ENCODE data around the gene KRT4. TPM values are rescaled to one million over a fixed set of nuclear protein-coding genes. Genes with fewer than 3 reads are reported as not detected.

Gene KRT4
- total RNA-seq, 3 donors from 2014 or later (not counting 1 experiment from before 2014, with no cell fraction given), result not detected

DNA sequence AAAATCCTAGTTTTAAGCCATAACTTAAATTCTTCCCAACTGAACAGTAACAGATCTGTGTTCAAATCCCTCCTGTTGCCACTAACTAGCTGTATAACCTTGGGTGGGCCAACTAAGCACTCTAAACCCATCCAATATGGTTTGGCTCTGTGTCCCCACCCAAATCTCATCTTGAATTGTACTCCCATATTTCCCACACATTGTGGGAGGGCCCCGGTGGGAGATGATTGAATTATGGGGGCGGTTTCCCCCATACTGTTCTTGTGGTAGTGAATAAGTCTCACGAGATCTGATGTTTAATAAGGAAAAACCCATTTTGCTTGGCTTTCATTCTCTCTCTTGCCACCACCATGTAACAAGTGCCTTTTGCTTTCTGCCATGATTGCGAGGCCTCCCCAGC lies 1.2 kb upstream of the KRT4 start:
- peaks cover 4 to 14% of the 10 kb centered on the region in 2 donors for H3K4me1 Mint-ChIP-seq
- no peak overlapping the region for H3K4me3 Mint-ChIP-seq
- no peaks in the 10 kb centered on the region for H3K27me3 ChIP-seq (ENCODE audit: control insufficient read depth, insufficient read depth, low read length)
- no peaks in the 10 kb centered on the region for H3K9me3 ChIP-seq (ENCODE audit: control insufficient read depth, insufficient read depth, low read length)
- H3K27ac ChIP-seq (ENCODE audit: low read length), result no peak overlapping the region
- no peak for ATAC-seq
- no peaks in the 10 kb centered on the region for H3K9me3 Mint-ChIP-seq
- DNase-seq, result no peak
- no peaks in the 10 kb centered on the region for H3K4me1 ChIP-seq (ENCODE audit: control insufficient read depth, insufficient read depth, low read length)
- TF ChIP-seq, protein P1, sequence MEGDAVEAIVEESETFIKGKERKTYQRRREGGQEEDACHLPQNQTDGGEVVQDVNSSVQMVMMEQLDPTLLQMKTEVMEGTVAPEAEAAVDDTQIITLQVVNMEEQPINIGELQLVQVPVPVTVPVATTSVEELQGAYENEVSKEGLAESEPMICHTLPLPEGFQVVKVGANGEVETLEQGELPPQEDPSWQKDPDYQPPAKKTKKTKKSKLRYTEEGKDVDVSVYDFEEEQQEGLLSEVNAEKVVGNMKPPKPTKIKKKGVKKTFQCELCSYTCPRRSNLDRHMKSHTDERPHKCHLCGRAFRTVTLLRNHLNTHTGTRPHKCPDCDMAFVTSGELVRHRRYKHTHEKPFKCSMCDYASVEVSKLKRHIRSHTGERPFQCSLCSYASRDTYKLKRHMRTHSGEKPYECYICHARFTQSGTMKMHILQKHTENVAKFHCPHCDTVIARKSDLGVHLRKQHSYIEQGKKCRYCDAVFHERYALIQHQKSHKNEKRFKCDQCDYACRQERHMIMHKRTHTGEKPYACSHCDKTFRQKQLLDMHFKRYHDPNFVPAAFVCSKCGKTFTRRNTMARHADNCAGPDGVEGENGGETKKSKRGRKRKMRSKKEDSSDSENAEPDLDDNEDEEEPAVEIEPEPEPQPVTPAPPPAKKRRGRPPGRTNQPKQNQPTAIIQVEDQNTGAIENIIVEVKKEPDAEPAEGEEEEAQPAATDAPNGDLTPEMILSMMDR (IDR thresholded peaks at IDR 0.05), result no peak
- intact Hi-C loops (cut with micrococcal nuclease), result no loop called here
- no peak overlapping the region for H3K4me3 ChIP-seq (ENCODE audit: low read length)
- peaks cover 11 to 20% of the 10 kb centered on the region in 2 donors for H3K27me3 Mint-ChIP-seq (ENCODE audit: low read depth in 2 of 2)
- 90% methylated on average over 2 of the region's 4 CpGs for WGBS (ENCODE audit: insufficient coverage)
- H3K27ac Mint-ChIP-seq, result no peak overlapping the region
- H3K36me3 ChIP-seq (ENCODE audit: control insufficient read depth, insufficient read depth, low read length), result no peaks in the 10 kb centered on the region
- no peaks in the 10 kb centered on the region for H3K36me3 Mint-ChIP-seq

DNA sequence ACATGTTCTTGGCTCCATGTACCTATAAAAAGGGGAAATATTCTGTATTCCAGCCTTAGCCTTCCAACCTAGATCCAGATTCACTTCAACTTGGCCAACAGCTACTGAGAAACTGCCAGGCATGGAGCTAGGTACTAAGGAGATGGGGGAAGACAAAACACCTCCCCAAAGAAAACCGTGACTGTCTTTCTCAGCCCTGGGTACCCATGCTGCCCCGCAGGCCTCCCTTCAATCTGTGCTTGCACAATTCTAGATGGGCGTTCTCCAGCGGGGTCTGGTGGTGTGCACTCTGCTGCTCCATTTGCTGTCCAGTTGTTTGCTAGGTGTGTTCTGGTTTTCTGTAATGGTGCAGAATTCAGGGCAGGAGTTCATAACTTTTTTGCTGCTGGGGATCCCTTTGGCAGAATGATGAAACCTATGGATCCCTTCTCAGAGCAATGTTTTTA lies 817 bp upstream of the KRT4 start:
- TF ChIP-seq, protein P1 (IDR thresholded peaks at IDR 0.05), result no peak
- no peak overlapping the region for H3K4me3 ChIP-seq (ENCODE audit: low read length)
- H3K27ac ChIP-seq (ENCODE audit: low read length), result no peak overlapping the region
- Mint-ChIP-seq H3K27ac (no peak overlapping the region), H3K4me1 (peaks cover 4 to 13% of the 10 kb centered on the region in 2 donors), H3K4me3 (no peak overlapping the region), H3K27me3 (ENCODE audit: low read depth in 2 of 2) (peaks cover 11 to 20% of the 10 kb centered on the region in 2 donors), H3K36me3 (no peaks in the 10 kb centered on the region), H3K9me3 (no peaks in the 10 kb centered on the region)
- ATAC-seq (no peak), DNase-seq (no peak)
- intact Hi-C loops (cut with micrococcal nuclease), result no loop called here
- no peaks in the 10 kb centered on the region for H3K27me3 ChIP-seq (ENCODE audit: control insufficient read depth, insufficient read depth, low read length)
- H3K9me3 ChIP-seq (ENCODE audit: control insufficient read depth, insufficient read depth, low read length), result no peaks in the 10 kb centered on the region
- H3K4me1 ChIP-seq (ENCODE audit: control insufficient read depth, insufficient read depth, low read length), result no peaks in the 10 kb centered on the region
- 96% methylated on average over 4 of the region's 4 CpGs for WGBS (ENCODE audit: insufficient coverage)
- H3K36me3 ChIP-seq (ENCODE audit: control insufficient read depth, insufficient read depth, low read length), result no peaks in the 10 kb centered on the region

DNA sequence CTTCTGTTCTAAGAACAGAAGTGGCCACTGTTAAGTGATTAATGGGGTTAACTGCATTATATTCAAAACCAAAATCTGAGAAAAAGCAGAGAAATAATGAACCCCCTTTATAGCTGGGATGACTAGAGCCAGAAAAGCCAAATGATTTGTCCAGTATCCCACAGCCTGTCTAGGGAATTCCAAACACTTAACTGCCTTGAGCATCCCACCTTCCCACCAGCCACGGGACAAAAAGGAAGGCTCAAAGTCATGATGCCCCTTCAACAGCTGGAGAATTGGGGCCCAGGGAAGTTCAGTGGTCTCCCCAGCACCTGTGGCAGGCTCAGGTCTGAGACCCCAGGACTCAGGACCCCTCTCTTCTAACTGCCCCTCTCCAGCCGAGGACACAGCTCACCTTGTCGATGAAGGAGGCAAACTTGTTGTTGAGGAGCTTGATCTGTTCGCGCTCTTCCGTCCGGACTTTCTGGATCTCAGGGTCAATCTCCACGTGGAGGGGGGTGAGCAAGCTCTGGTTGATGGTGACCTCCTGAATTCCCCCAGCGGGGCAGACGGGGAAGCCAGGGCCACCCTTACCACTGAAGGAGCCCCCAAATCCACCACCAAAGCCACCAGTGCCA lies 605 bp downstream of the KRT4 start:
- Mint-ChIP-seq H3K27ac (no peak overlapping the region), H3K36me3 (no peaks in the 10 kb centered on the region), H3K4me1 (peaks cover 4 to 13% of the 10 kb centered on the region in 2 donors), H3K9me3 (no peaks in the 10 kb centered on the region), H3K4me3 (no peak overlapping the region), H3K27me3 (ENCODE audit: low read depth in 2 of 2) (peaks cover 6 to 19% of the 10 kb centered on the region in 2 donors)
- DNase-seq (no peak), ATAC-seq (no peak)
- TF ChIP-seq, protein P1 (IDR thresholded peaks at IDR 0.05), result no peak
- no peak overlapping the region for H3K4me3 ChIP-seq (ENCODE audit: low read length)
- no peaks in the 10 kb centered on the region for H3K4me1 ChIP-seq (ENCODE audit: control insufficient read depth, insufficient read depth, low read length)
- intact Hi-C loops (cut with micrococcal nuclease), result no loop called here
- 88% methylated on average over 10 of the region's 10 CpGs for WGBS (ENCODE audit: insufficient coverage)
- no peak overlapping the region for H3K27ac ChIP-seq (ENCODE audit: low read length)
- no peaks in the 10 kb centered on the region for H3K9me3 ChIP-seq (ENCODE audit: control insufficient read depth, insufficient read depth, low read length)
- no peaks in the 10 kb centered on the region for H3K36me3 ChIP-seq (ENCODE audit: control insufficient read depth, insufficient read depth, low read length)
- no peaks in the 10 kb centered on the region for H3K27me3 ChIP-seq (ENCODE audit: control insufficient read depth, insufficient read depth, low read length)

DNA sequence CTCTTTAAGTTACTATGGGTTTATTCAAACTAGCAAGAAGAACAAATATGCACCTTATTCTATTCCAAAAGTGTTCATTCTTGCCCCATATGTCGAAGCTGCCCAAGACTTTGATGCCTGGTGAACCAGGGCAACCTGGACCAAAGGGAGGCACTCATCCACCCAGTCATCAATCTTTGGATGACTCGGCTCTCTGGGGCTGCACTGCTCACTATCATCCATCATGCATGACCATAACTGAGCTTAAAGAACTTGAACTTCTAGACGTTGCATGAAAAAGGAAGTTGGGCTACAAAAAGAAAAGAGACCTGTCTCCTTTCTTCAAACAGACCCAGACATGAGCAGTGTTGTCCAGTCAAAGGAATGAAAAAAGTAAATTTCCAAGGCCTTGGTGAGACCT lies 1.2 kb downstream of the KRT4 start:
- Mint-ChIP-seq H3K36me3 (no peaks in the 10 kb centered on the region), H3K27me3 (ENCODE audit: low read depth in 2 of 2) (peaks cover 6 to 14% of the 10 kb centered on the region in 2 donors), H3K9me3 (no peaks in the 10 kb centered on the region), H3K27ac (no peak overlapping the region), H3K4me1 (peaks cover 4 to 10% of the 10 kb centered on the region in 2 donors), H3K4me3 (no peak overlapping the region)
- H3K36me3 ChIP-seq (ENCODE audit: control insufficient read depth, insufficient read depth, low read length), result no peaks in the 10 kb centered on the region
- intact Hi-C loops (cut with micrococcal nuclease), result no loop called here
- no peak for DNase-seq
- TF ChIP-seq, protein P1 (IDR thresholded peaks at IDR 0.05), result no peak
- no peak overlapping the region for H3K4me3 ChIP-seq (ENCODE audit: low read length)
- ATAC-seq, result no peak
- 26% methylated on average over 3 of the region's 3 CpGs for WGBS (ENCODE audit: insufficient coverage)
- H3K27ac ChIP-seq (ENCODE audit: low read length), result no peak overlapping the region
- H3K27me3 ChIP-seq (ENCODE audit: control insufficient read depth, insufficient read depth, low read length), result no peaks in the 10 kb centered on the region
- no peaks in the 10 kb centered on the region for H3K9me3 ChIP-seq (ENCODE audit: control insufficient read depth, insufficient read depth, low read length)
- no peaks in the 10 kb centered on the region for H3K4me1 ChIP-seq (ENCODE audit: control insufficient read depth, insufficient read depth, low read length)

Measured in natural killer cell (primary cell).